Spinal cord (tissue), 10 donors: Measurements from ENCODE around the gene SLC12A9. TPM values are rescaled to one million over a fixed set of nuclear protein-coding genes. Genes with fewer than 3 reads are reported as not detected.

Experiments
- DNase-seq, 6 donors: peaks; one replicate each; pipeline versions ENCODE4 v3.0.0 to v3.0.0-alpha.2; 2013 to 2015; ENCODE audit warnings: low spot score in 6 of 6, low read depth in 4 of 6
- H3K27ac ChIP-seq: one replicate; pipeline ENCODE4 v1.5.1; 2013; ENCODE audit warnings: low read depth, low read length, control low read depth
- H3K27me3 ChIP-seq: one replicate; pipeline ENCODE4 v1.6.1; 2013; ENCODE audit warnings: low read length; ENCODE audit not compliant: control insufficient read depth, insufficient read depth
- H3K36me3 ChIP-seq: one replicate; pipeline ENCODE4 v1.6.1; 2013; ENCODE audit warnings: low read length; ENCODE audit not compliant: control insufficient read depth, insufficient read depth
- H3K4me1 ChIP-seq: one replicate; pipeline ENCODE4 v1.6.1; 2013; ENCODE audit warnings: low read length; ENCODE audit not compliant: control insufficient read depth, insufficient read depth
- H3K4me3 ChIP-seq: one replicate; pipeline ENCODE4 v1.5.1; 2013; ENCODE audit warnings: low read depth, low read length, control low read depth
- H3K9me3 ChIP-seq: one replicate; pipeline ENCODE4 v1.6.1; 2013; ENCODE audit warnings: low read length; ENCODE audit not compliant: control insufficient read depth, insufficient read depth
- WGBS: methylation state at CpG from one replicate; pipeline ENCODE4 v1.1.5; 2013; ENCODE audit warnings: missing lambda C conversion rate; ENCODE audit not compliant: insufficient coverage; 5-methylcytosine and 5-hydroxymethylcytosine counted together
- polyA plus RNA-seq, 2 donors: library from polyadenylated mRNA; unstranded; fragments of 120-200 nt; gene quantifications; one replicate each; pipeline ENCODE4 v1.2.1, GENCODE V29; 2013; ENCODE audit not compliant: insufficient read length in 2 of 2
- total RNA-seq, 2 donors: library from RNA; depleted of rRNA in 1 of 2; stranded (reverse); fragments of 120-200 nt in 1 of 2; fragments of >200 nt in 1 of 2; gene quantifications; one replicate each; pipeline versions ENCODE4 v1.2.3 to v1.2.4, GENCODE V29; 2013 to 2014
- donor health status: healthy.

The SLC12A9 gene
- total and polyA plus RNA-seq, 4 donors, result 13.8 to 48.3 (median 28.0) TPM

- no peak overlapping the region for H3K4me3 ChIP-seq
- H3K36me3 ChIP-seq, result peaks cover 85% of the 10 kb centered on the region
- H3K27me3 ChIP-seq, result no peaks in the 10 kb centered on the region
- WGBS, result 68% methylated on average over 6 of the region's 7 CpGs
- no peak for DNase-seq
- no peak overlapping the region for H3K27ac ChIP-seq
- peaks cover 40% of the 10 kb centered on the region for H3K4me1 ChIP-seq
- no peaks in the 10 kb centered on the region for H3K9me3 ChIP-seq
These were observed 28.1 kb downstream of the SLC12A9 start for GRCh38 chr7:100880645-100881044.

DNA sequence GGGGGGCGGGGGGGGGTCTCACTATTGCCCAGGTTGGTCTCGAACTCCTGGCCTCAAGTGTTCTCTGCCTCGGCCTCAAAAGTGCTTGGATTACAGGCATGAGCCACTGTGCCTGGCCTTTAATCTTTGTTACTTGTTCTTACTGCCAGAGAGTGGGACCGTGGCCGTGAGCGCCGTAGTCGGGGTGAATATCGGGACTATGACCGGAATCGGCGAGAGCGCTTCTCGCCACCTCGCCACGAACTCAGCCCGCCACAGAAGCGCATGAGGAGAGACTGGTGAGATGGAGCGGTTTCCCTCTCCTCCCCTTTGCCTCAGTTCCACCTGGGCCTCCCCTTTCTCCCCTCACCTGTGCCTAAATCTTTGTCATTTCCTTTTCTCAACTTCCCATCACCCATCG lies 28.6 kb downstream of the SLC12A9 start:
- H3K36me3 ChIP-seq, result peaks cover 86% of the 10 kb centered on the region
- H3K4me3 ChIP-seq, result no peak overlapping the region
- no peaks in the 10 kb centered on the region for H3K27me3 ChIP-seq
- H3K9me3 ChIP-seq, result no peaks in the 10 kb centered on the region
- peaks cover 35% of the 10 kb centered on the region for H3K4me1 ChIP-seq
- DNase-seq, result no peak
- H3K27ac ChIP-seq, result no peak overlapping the region
- 95% methylated on average over 17 of the region's 20 CpGs for whole genome bisulfite sequencing

DNA sequence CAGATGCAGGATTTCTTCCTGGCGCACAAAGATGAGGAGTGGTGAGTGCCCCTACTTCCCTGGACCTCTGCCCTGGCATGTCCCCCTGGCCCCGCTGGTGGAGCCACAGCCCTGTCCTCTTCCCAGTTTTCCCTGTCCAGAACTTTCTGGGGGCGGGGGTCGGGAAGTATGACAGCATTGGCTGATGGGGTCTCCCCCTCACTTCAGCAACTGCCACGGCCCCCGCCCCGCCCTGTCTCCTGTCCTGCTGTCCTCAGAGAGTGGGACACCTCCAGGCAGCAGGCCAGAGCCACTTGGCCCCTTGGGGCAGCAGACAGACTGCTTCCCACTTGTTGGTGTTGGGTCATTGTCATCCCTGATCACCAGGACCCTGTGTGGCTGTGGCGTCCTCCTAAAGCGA lies 29.7 kb downstream of the SLC12A9 start:
- WGBS, result 95% methylated on average over 4 of the region's 9 CpGs
- peaks cover 90% of the 10 kb centered on the region for H3K36me3 ChIP-seq
- no peaks in the 10 kb centered on the region for H3K9me3 ChIP-seq
- no peak for DNase-seq
- H3K4me1 ChIP-seq, result peaks cover 31% of the 10 kb centered on the region
- H3K27ac ChIP-seq, result no peak overlapping the region
- no peaks in the 10 kb centered on the region for H3K27me3 ChIP-seq
- H3K4me3 ChIP-seq, result no peak overlapping the region

DNA sequence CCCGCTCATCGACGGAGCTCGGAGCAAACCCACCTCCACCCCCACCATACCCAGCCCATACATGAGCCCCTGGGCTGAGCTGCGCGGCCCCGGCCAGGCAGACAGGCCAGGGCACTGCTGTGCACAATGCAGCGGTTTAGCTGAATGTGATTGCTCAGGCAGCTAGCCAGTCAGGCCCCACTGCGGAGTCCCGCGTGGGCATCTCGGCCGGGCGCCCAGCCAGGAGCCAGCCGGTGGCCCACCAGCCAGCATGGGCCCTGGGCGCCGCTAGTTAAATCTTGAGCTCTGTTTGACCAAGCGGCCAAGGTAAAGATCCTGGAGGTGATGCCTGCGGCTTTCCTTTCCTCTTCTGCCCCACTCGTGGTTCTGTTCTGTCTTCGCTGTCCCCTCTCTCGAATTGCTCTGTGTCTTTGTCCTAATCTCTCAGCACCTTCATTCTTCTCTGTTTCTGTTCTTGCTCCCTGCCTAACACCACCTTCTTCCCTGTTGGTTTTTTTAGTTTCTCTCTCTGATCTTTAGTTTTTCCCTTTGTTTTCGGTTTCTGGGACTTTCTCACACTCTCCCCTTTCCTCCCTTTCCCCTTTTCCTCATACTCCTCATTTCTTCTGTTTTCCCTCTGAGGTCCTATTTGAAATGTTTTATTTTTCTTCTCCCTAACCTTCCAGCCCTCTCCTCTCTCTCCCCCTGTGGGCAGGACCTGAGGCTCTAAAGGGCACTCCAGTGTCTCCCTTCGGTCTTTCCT lies 30.4 kb downstream of the SLC12A9 start:
- Histone ChIP-seq H3K4me3 (no peak overlapping the region), H3K9me3 (no peaks in the 10 kb centered on the region), H3K36me3 (peaks cover 96% of the 10 kb centered on the region), H3K27me3 (no peaks in the 10 kb centered on the region), H3K27ac (no peak overlapping the region), H3K4me1 (peaks cover 37% of the 10 kb centered on the region)
- 75% methylated on average over 19 of the region's 24 CpGs for WGBS
- no peak for DNase-seq

GRCh38 chr7:100884736-100885439 lies 32.4 kb downstream of the SLC12A9 start:
- 95% methylated on average over 19 of the region's 29 CpGs for WGBS
- Histone ChIP-seq H3K27ac (no peak overlapping the region), H3K36me3 (peaks cover 93% of the 10 kb centered on the region)

GRCh38 chr7:100885440-100886141 lies 33.1 kb downstream of the SLC12A9 start:
- no peak overlapping the region for H3K4me3 ChIP-seq
- no peak overlapping the region for H3K27ac ChIP-seq
- 87% methylated on average over 20 of the region's 22 CpGs for WGBS
- H3K4me1 ChIP-seq, result peaks cover 48% of the 10 kb centered on the region
- no peak for DNase-seq
- no peaks in the 10 kb centered on the region for H3K27me3 ChIP-seq
- no peaks in the 10 kb centered on the region for H3K9me3 ChIP-seq
- H3K36me3 ChIP-seq, result peaks cover 89% of the 10 kb centered on the region

More at GRCh38 chr7:100884736-100885439, 32.4 kb downstream of the SLC12A9 start:
- Histone ChIP-seq H3K4me3 (no peak overlapping the region), H3K27me3 (no peaks in the 10 kb centered on the region), H3K9me3 (no peaks in the 10 kb centered on the region), H3K4me1 (peaks cover 48% of the 10 kb centered on the region)
- peak in 1 of 6 donors; percentile 0 for DNase-seq

GRCh38 chr7:100886142-100886935 lies 33.8 kb downstream of the SLC12A9 start:
- DNase-seq, result no peak
- Histone ChIP-seq H3K9me3 (no peaks in the 10 kb centered on the region), H3K4me3 (no peak overlapping the region), H3K27me3 (no peaks in the 10 kb centered on the region), H3K4me1 (peaks cover 48% of the 10 kb centered on the region), H3K36me3 (peaks cover 86% of the 10 kb centered on the region), H3K27ac (no peak overlapping the region)
- 92% methylated on average over 26 of the region's 27 CpGs for WGBS

GRCh38 chr7:100886936-100887515 lies 34.5 kb downstream of the SLC12A9 start:
- Histone ChIP-seq H3K36me3 (peaks cover 82% of the 10 kb centered on the region), H3K27ac (no peak overlapping the region), H3K4me3 (no peak overlapping the region), H3K27me3 (no peaks in the 10 kb centered on the region), H3K4me1 (peaks cover 48% of the 10 kb centered on the region), H3K9me3 (no peaks in the 10 kb centered on the region)
- no peak for DNase-seq
- 83% methylated on average over 25 of the region's 25 CpGs for WGBS
